Kasumi-1 (cell line): ENCODE results near the gene HEXIM1.

Experiments
- DNase-seq, 2 experiments: peaks; one replicate each; lab custom pipeline; 2025; lab: John Stamatoyannopoulos, UW

HEXIM1 gene

GRCh38 chr17:45148183-45149036, at the start of gene HEXIM1:
TSS of gene HEXIM1 (plus strand) at chr17:45148475. CDS start at chr17:45149191, 716 bp downstream.
- peak; percentile 99 to 100 for DNase-seq

DNA sequence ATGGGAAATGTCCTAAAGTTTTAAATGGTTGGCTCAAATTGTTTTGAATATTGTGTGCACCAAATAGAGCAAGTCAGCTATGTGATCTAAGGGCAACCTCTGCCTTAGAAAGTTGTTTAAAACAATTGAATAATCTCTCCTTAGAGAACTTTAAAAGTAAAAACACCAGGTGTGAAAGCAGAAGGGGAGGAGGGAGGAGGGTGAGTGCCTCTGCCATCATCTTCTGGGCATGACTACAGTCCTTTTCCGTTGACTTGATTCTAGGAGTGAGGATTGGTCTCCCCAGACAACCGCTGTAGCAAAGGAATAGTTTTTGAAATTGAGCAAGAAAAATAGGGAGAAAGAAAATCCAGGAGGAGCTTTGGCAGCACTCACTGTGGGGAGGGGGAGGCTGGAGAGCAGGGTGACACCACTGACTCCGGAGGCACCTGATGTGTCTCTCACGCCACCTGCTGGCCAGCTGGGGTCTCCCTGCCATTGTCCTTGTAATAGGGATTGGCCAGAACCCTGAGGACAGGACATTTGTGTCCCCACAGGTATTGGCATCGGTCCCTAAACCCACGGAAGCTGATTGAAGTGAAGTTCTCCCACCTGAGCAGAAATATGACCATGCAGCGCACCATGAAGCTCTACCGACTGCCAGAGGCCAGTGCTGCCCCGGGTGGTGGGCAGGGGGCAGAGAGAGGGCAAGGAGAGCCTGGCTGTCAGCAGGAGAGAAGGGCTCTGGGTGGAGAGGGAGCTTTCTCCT, 49.2 kb upstream of the HEXIM1 start:
- DNase-seq: peak; percentile 46 to 68

GRCh38 chr17:45101546-45101882, 46.8 kb upstream of the HEXIM1 start:
- DNase-seq: no peak

GRCh38 chr17:45101883-45102811, 46.1 kb upstream of the HEXIM1 start:
- DNase-seq: no peak

DNA sequence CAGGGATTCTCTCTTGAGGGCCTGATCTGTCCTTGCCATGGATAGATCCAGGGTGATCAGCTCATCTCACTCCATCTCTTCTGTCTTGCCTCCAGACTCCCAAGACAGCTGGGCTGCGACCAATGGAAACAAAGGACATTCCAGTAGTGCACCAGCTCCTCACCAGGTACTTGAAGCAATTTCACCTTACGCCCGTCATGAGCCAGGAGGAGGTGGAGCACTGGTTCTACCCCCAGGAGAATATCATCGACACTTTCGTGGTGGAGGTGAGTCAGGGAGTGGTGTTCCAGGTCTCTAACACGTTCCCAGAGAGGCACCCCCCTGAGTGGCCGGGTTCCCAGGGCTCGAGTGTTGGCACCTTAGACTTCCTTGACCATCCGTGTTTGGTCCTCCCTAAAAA, 45.4 kb upstream of the HEXIM1 start:
- no peak for DNase-seq

- no peak for DNase-seq
Observed at GRCh38 chr17:45103269-45103795, 44.9 kb upstream of the HEXIM1 start.

DNA sequence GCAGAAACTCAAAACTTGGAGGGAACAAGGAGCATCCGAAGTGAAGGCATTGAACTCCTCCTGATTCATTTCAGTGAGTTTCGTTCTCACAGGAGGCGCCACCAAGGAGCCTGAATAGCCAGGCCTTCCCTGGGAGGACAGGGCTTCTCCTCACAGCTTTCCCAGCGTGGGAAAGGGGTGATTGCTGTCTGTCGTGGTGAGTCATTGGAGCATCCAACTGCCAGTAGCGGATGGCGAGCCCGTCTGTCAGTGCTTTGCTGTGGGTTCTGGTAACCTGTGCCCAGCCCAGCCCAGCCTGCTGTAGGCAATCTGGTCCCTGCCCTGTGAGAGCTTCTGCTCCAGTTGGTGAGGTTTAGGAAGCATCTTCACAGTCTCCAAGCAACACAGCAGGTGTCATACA, 44.2 kb upstream of the HEXIM1 start:
- DNase-seq: no peak

- DNase-seq: no peak
Observed at GRCh38 chr17:45104497-45104896, 43.8 kb upstream of the HEXIM1 start.

GRCh38 chr17:45104907-45105624, 43.2 kb upstream of the HEXIM1 start:
- no peak for DNase-seq

GRCh38 chr17:45106096-45106495, 42.2 kb upstream of the HEXIM1 start:
- no peak for DNase-seq

DNA sequence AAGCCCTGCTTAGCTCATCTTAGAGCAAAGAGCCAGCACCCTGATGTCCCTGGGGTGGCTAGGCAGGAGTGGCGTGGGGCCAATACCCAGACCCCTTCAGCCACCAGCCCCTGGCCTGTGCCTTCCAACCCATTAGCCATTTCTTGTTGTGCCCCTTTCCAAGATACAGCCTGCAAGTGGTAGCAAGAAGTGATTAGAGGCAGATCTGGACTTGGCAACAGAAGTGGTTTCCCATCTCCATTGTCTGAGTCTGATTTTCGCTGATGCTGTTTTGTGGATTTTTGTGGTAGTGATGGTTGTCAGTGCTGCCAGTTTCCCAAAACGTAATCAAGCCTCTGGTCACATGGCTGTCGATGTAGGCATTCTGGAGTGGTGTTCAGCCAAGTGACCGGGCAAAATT, 41.7 kb upstream of the HEXIM1 start:
- DNase-seq: no peak

GRCh38 chr17:45107293-45108010, 40.8 kb upstream of the HEXIM1 start:
- no peak for DNase-seq

DNA sequence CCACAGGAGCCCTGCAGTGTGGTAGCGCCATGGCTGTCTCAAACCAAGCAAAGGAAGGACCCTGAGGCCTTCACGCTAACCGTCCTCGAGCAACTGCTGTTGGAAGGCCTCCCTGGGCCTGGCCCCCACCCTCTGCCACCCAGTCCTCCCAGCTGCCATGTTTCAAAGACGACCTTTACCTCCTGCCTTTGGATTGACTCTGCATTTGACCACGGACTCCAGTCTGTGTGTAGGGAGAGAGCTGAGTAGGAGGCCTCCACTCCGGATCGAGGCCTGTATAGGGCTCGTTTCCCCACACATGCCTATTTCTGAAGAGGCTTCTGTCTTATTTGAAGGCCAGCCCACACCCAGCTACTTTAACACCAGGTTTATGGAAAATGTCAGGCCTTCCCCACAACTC, 40.2 kb upstream of the HEXIM1 start:
- DNase-seq: no peak

- no peak for DNase-seq
Observed at GRCh38 chr17:45108595-45109521, 39.4 kb upstream of the HEXIM1 start.

- no peak for DNase-seq
Observed at GRCh38 chr17:45110676-45111611, 37.3 kb upstream of the HEXIM1 start.

DNA sequence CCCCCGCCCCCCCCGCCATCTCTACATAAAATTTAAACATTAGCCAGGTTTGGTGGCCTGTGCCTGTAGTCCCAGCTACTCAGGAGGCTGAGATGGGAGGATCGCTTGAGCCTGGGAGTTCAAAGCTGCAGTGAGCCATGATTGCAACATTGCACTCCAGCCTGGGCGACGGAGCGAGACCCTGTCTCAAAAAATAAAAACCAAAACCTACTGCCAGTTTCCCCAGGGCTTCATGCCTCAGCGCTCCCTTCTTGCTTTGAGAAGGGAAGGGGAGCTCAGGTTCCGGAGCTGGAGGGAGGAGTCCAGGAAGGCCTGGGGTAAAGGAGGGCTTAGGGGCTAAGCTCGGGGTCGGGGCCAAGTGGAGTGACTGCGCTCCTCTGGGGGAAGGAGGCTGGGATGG, 36.4 kb upstream of the HEXIM1 start:
- no peak for DNase-seq

DNA sequence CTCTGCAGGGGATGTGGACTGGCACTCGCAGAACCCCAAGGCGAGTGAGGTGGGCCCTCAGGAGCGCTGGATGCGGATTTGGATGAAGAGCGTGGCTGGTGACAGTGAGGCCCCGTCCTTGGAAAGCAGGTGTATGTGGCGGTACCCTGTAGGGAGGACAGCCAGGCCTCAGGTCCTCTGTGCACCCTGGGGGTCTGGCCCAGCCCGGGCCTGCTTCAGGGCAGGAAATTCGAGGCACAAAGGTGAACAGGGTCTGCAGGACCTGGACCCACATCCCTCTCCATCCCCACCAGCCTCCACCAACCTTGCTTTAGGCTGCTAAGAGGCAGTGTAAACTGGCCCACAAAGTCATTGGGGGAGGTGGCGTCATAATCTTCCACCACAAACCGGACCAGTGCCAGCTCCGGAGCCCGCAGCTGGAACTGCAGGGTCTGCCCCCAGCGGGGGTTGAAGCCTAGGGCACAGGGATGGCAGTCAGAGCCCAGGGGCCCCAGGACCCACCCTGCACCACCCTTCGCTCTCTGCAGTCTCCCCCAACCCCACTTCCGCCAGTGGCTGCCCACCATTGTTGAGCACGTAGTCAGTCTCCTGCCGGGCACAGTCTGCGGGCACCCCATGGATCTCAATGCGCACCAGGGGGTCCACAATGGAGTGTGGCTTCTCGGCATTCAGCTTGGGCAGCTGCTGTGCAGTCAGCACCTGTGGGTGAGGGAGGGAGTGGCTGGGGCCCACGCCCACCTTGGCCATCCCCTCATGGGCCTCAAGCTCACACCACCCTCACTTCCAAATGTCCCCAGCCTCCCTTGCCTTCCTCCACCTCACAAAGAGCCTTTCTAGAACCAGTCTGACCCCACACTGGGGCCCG, 35.5 kb upstream of the HEXIM1 start:
- DNase-seq: no peak

- DNase-seq: no peak
Observed at GRCh38 chr17:45113424-45113754, 34.9 kb upstream of the HEXIM1 start.
